Right ventricle myocardium inferior (tissue), 1 donor: ENCODE data around the gene SNCAIP. TPM values are rescaled to one million over a fixed set of nuclear protein-coding genes. Genes with fewer than 3 reads are reported as not detected.
A peak's percentile ranks its signal among the peaks of the same experiment; 100 is the strongest.

ENCODE experiments used
- ATAC-seq: fragments of 200-7000 bp; cut with Tn5 transposase; one replicate; pipeline ENCODE4 v1.9.1; 2020; ENCODE audit warnings: mild to moderate bottlenecking, moderate library complexity
- DNase-seq: peaks from one replicate; pipeline ENCODE4 v3.0.0; 2021; ENCODE audit errors: missing footprints
- intact Hi-C: fragments of 100-400 bp; cut with DNase I; formaldehyde crosslinking; loops from one replicate; pipeline ENCODE4 v1.11.0; 2022
- long read RNA-seq: library from polyadenylated mRNA; unstranded; transcript quantifications from one replicate; pipeline ENCODE4 v2.0.0, GENCODE V29; 2021
- total RNA-seq: library from RNA; stranded (reverse); fragmentation: NEBNext Ultra II Directional; extraction: Animal tissue kit (Norgen Biotek cat#: 25700); gene quantifications from one replicate; pipeline ENCODE4 v1.2.1, GENCODE V29; 2021
- donor health status: DM: no; HTN: yes; CAD: no; lungs with severe emphysema.

The SNCAIP gene
- total RNA-seq: 1.7 TPM
- long read RNA-seq, partial matches to known transcripts: 0 of 1 reads
- long read RNA-seq, other reads (novel, unspliced or antisense): 1 of 1 reads

DNA sequence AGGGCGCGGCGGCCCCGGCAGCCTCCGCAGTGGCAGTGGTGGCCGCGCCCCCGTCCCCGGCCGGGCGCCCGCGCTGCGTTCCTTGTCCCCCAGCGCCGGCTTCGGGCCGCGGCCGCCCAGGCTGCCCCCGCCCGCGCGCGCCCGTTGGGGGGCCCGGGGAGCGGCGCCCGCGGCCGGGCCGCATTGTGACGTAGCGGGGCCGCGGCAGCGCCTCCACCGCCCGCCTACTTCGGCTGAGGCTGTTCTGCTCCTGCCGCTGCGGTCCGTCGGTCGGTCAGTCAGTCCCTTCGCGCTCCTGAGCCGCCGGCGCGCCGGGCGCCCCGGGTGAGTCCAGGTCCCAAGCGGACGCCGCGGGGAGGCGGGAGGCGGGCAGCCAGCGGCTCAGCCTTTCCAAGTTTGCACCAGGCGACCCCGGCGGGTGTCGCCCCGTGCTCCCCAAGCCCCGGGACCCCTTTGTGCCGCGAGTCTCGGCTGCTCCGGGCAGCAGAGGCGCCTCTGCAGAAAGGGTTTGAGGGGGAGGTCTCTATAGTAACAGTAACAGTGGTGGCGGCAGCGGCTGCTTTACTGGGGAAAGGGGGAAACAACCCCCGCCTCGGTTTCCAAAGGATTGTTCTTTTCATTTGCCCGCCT, at the start of gene SNCAIP:
Gene SNCAIP, plus strand, starts transcription at position 277 of the 630 bp plus-strand sequence. CDS start 78,898 bp downstream, outside the sequence.
- ATAC-seq (peak; percentile 80), DNase-seq (peak; percentile 71)
- intact Hi-C loops: no loop called here

- no peak for ATAC-seq
- intact Hi-C loops: no loop called here
These were observed 48.5 kb upstream of the SNCAIP start for GRCh38 chr5:122263352-122264030.

DNA sequence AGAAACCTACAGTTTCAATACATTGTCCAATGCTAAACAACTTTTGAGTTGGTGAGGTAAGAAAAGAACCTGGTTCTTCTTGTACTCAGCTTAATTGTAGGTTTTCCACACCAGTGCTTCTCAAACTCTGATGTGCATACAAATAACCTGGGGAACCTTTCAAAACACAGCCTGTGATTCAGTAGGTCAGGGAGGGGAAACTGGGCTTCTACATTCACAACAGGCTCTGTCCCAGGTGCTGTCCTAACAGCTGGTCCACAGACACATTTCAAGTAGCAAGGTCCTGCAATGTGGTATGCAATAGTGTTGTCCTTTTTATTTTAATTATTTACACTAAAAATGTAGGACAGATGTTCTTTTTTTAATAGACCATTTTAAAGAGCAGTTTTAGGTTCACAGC, 47.4 kb upstream of the SNCAIP start:
- no peak for DNase-seq
- intact Hi-C loops: no loop called here
- ATAC-seq: no peak

More at GRCh38 chr5:122263352-122264030, 48.5 kb upstream of the SNCAIP start:
- no peak for DNase-seq

DNA sequence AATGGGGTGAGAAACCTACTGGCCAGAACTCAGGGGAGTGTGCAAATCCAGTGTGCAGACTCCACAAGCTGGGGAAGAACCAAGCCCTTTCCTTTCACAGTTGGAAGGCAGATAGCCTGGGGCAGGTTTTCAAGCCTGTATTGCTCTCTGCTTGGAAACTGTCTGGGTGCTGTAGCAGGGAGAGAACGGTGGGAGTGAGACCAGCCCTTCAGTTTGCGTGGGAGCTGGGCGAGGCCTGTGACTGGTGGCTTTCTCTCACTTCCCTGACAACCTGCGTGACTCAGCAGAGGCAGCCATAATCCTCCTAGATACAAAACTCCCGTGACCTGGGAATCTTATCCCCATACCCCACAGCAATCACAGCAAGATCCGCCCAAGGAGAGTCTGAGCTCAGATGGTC, 44.9 kb upstream of the SNCAIP start:
- no peak for DNase-seq
- intact Hi-C loops: no loop called here
- ATAC-seq: no peak

GRCh38 chr5:122273696-122274095, 38.3 kb upstream of the SNCAIP start:
- DNase-seq (no peak), ATAC-seq (no peak)
- intact Hi-C loops: no loop called here

DNA sequence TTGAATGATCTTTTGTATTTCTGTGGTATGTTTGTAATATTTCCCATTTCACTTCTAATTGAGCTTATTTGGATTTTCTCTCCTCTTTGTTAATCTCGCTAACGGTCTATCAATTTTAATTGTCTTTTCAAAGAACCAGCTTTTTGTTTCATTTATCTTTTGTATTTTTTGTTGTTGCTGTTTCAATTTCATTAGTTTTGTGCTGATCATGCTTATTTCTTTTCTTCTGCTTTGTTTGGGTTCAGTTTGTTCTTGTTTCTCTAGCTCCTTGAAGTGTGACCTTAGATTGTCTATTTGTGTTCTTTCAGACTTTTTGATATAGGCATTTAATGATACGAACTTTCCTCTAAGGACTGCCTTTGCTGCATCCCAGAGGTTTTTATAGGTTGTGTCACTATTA, 28.4 kb upstream of the SNCAIP start:
- DNase-seq (no peak), ATAC-seq (no peak)
- intact Hi-C loops: no loop called here

- DNase-seq (no peak), ATAC-seq (no peak)
- intact Hi-C loops: no loop called here
These were observed 25.5 kb upstream of the SNCAIP start for GRCh38 chr5:122286541-122286940.

GRCh38 chr5:122287101-122287500, 24.9 kb upstream of the SNCAIP start:
- ATAC-seq (no peak), DNase-seq (no peak)
- intact Hi-C loops: no loop called here

DNA sequence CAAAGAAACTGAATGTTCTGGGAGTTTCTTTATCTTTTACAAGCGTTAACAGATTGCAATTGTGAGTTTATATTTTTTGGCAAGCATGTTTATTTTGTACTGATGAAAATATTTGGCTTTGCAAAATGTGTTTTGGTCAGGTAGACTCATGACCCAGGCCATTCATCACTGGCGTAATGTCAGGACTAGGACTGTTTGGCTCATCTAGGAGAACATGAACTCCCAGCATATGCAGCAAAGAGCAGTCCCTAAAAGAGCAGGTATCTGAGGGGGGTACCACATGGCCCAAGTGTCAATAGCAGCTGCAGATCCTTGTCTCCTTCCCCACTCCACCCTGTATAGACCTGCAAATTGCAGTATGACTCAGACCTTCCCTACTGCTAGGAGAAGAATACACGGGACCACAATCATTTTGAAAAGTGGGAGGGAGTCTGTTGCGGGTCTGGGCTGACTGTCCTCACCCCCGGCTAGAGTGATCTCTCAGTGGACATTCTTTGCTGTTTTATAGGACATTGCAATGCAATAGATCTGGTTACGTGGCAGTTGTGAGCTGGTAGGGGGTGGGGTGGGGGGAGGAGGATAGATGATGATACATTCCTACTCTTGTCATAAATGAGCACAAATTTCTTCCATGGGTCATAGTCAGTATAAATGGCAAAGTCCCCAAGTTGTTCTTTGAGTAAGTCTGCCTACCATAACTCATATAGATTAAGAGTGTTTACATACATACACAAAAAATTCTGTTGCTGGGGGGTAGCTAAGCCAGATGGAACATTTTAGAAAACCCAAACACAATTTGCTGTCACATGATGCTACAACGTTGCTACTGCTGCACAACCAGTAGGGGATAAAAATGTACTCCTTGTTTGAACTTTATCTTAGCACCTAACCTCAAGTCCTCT, 20.8 kb upstream of the SNCAIP start:
- DNase-seq (no peak), ATAC-seq (no peak)
- intact Hi-C loops: no loop called here

GRCh38 chr5:122292332-122292731, 19.7 kb upstream of the SNCAIP start:
- intact Hi-C loops: no loop called here
- ATAC-seq: no peak
- DNase-seq: no peak

DNA sequence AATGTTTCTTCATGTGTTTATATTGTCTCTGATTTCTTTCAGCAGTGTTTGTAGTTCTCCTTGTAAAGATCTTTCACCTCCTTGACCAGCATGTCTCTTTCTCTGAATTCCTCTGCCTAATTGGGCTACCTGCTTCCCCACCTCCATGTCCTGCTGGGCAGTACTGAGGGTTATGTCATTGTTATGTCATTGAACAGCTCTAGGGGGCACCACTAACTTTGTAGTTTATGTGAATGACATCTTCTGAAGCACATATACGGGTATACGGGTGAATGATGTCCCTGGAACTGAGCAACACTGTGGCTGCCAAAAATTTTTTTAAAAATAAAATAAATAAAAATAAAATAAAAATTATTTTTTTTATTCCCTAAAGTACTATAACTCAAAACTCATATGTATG, 16.9 kb upstream of the SNCAIP start:
- DNase-seq: no peak
- no peak for ATAC-seq
- intact Hi-C loops: loop anchor here (5.0 kb wide), 1 partner anchor 122 kb away; no protein-coding TSS in a partner anchor

DNA sequence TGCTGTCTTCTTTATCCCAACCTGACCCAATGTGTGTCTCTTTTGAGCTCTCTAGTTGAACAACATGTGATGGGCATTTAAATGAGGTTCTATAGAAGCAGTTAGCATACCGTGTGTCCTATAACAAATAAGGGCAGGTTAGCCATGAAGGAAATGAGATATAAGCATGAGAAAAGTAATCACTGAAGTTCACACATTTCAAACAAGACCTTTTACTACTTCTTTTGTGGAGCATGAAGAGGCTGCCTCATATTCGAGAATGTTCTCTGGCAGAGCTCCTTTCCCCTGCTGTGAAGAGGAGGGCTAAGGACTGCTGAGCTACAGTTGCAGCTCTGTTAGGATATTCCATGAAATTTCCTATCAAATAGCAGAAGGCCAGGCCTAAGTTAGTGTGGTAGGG, 15.2 kb upstream of the SNCAIP start:
- DNase-seq: no peak
- no peak for ATAC-seq
- intact Hi-C loops: loop anchor here (5.0 kb wide), 1 partner anchor 120 kb away; no protein-coding TSS in a partner anchor

DNA sequence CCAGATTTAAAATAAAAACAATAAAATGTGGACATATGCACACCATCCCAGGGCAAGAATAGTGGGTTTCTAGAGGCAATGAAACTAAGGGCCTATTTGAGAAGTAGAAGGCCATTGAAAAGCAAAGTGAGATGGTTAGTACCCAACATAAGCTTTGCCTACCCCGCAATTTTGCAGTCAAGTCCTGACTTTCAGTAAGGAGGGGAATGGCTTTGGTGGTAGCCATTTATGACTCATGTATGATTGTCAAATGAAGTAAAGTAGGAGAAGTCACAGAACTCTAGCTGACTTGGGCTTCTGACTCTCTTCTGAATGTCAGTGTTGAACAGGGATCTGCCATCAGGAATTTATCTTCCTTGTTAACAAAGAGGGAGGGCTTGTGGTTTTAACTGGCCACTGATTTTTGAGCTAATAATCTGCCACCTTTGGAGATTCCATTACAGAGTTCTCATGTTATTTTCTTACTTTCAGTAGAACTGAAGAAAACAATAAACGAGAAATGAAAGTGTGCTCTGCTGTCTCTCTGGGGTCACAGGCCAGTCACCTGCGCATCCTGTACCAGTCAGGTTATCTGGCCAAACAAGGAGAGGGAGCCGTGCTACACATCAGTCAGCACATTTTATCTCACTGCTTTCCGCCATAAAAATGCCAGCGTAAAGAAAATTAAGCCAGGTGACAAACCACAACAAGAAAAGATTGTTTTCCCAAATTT, 14.3 kb upstream of the SNCAIP start:
- DNase-seq (no peak), ATAC-seq (no peak)
- intact Hi-C loops: loop anchor here (5.0 kb wide), 1 partner anchor 120 kb away; no protein-coding TSS in a partner anchor

DNA sequence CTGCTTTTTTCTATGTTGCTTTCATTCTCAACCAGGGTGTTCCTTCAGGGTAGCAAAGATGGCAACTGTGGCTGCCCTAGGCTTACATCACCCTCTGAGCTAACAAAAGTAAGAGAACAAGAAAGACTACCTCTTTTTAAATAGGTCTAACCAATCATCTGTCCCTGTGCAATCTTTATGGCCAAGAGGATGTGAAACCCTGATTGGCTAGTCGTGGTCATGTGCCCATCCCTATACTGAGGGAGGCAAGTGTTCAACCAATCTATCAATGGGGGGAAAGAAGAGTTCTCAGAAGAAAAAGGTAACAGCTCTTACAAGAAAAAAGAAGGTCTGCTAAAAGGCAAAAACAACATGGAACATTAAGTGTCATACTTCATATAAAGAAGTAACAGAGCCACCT, 11.7 kb upstream of the SNCAIP start:
- intact Hi-C loops: no loop called here

DNA sequence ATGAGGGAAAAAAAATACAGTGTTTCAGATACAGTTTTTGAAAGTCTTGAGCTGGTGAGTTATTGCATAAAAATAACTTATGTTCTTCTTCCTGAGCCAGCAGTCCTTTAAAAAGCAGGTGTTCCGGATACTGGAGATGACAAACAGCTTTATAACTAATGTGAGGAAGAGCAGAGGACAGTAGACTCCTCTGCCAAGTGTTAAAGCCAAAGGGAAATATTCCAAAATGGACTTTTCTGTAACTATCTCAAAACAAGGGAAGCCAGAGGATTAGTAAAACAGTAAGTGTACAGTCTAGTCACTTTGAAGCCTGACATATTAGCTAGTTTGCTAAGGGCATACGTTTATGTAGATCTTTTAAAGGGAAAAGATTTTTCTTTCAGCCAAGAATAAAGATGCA, 11.0 kb upstream of the SNCAIP start:
- intact Hi-C loops: no loop called here
- ATAC-seq: no peak
- DNase-seq: no peak

More for the DNA sequence above, 11.7 kb upstream of the SNCAIP start:
- DNase-seq (no peak), ATAC-seq (no peak)

GRCh38 chr5:122304471-122305215, 7.4 kb upstream of the SNCAIP start:
- DNase-seq (no peak), ATAC-seq (no peak)
- intact Hi-C loops: no loop called here

GRCh38 chr5:122306461-122306860, 5.6 kb upstream of the SNCAIP start:
- ATAC-seq (no peak), DNase-seq (no peak)
- intact Hi-C loops: no loop called here

DNA sequence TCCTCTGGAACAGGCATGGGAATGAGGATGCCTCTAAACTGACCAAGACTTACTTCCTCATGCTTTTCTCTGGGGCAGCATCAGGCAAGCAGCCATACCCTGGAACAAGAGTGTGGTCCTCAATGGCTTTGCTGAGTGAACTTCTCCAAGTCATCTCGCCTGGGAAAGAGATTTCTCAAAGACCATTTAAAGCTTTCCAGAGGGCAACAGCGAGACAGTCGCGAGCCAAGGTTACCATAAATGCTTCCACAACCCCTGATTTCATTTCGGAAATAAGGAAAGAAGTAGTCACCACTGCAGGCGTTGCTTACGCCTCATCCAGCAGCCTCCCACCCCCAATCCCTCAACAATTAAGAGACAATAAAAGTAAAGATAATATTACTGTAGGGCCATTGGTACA, 1.1 kb upstream of the SNCAIP start:
- DNase-seq: no peak
- intact Hi-C loops: no loop called here
- peak; percentile 35 for ATAC-seq
